ENCODE data around the gene TMEM132D. TPM values are rescaled to one million over a fixed set of nuclear protein-coding genes. Genes with fewer than 3 reads are reported as not detected.

TMEM132D gene
- total RNA-seq, 2 donors from 2014 or later: 0.05 TPM; not detected in 1

GRCh38 chr12:129885287-129885686 lies 18.5 kb downstream of the TMEM132D start:
- intact Hi-C loops (cut with DNase I): no loop called here
- DNase-seq (no peak), ATAC-seq (no peak)

- DNase-seq (no peak), ATAC-seq (no peak)
- intact Hi-C loops (cut with DNase I): no loop called here
Observed at GRCh38 chr12:129877411-129877810, 26.4 kb downstream of the TMEM132D start.

- DNase-seq (no peak), ATAC-seq (no peak)
- intact Hi-C loops (cut with DNase I): no loop called here
Observed at GRCh38 chr12:129873833-129874208, 30.0 kb downstream of the TMEM132D start.

- intact Hi-C loops (cut with DNase I): no loop called here
- DNase-seq: no peak
- ATAC-seq: no peak
Observed at GRCh38 chr12:129873111-129873832, 30.6 kb downstream of the TMEM132D start.

GRCh38 chr12:129871991-129872972 lies 31.5 kb downstream of the TMEM132D start:
- intact Hi-C loops (cut with DNase I): no loop called here

GRCh38 chr12:129870796-129871195 lies 33.0 kb downstream of the TMEM132D start:
- DNase-seq (no peak), ATAC-seq (no peak)
- intact Hi-C loops (cut with DNase I): no loop called here

More at GRCh38 chr12:129871991-129872972, 31.5 kb downstream of the TMEM132D start:
- DNase-seq (no peak), ATAC-seq (no peak)

- intact Hi-C loops (cut with DNase I): no loop called here
- no peak for DNase-seq
- ATAC-seq: no peak
Observed at GRCh38 chr12:129870136-129870535, 33.7 kb downstream of the TMEM132D start.

- ATAC-seq: no peak
- intact Hi-C loops (cut with DNase I): no loop called here
- no peak for DNase-seq
Observed at GRCh38 chr12:129868575-129868974, 35.2 kb downstream of the TMEM132D start.

GRCh38 chr12:129863938-129864337 lies 39.9 kb downstream of the TMEM132D start:
- DNase-seq (no peak), ATAC-seq (no peak)
- intact Hi-C loops (cut with DNase I): no loop called here

GRCh38 chr12:129862561-129863175 lies 41.2 kb downstream of the TMEM132D start:
- ATAC-seq (no peak), DNase-seq (no peak)
- intact Hi-C loops (cut with DNase I): no loop called here

- intact Hi-C loops (cut with DNase I): no loop called here
- ATAC-seq: no peak
- DNase-seq: no peak
Observed at GRCh38 chr12:129861951-129862350, 41.9 kb downstream of the TMEM132D start.

GRCh38 chr12:129854591-129854990 lies 49.2 kb downstream of the TMEM132D start:
- intact Hi-C loops (cut with DNase I): no loop called here
- no peak for ATAC-seq
- no peak for DNase-seq

GRCh38 chr12:129851296-129851695 lies 52.5 kb downstream of the TMEM132D start:
- ATAC-seq: no peak

GRCh38 chr12:129848876-129849275 lies 54.9 kb downstream of the TMEM132D start:
- ATAC-seq (no peak), DNase-seq (no peak)
- intact Hi-C loops (cut with DNase I): no loop called here

More at GRCh38 chr12:129851296-129851695, 52.5 kb downstream of the TMEM132D start:
- DNase-seq: no peak
- intact Hi-C loops (cut with DNase I): no loop called here

GRCh38 chr12:129847063-129847462 lies 56.8 kb downstream of the TMEM132D start:
- intact Hi-C loops (cut with DNase I): no loop called here
- DNase-seq (no peak), ATAC-seq (no peak)

- ATAC-seq (no peak), DNase-seq (no peak)
- intact Hi-C loops (cut with DNase I): no loop called here
Observed at GRCh38 chr12:129844662-129845220, 59.1 kb downstream of the TMEM132D start.

GRCh38 chr12:129841251-129841650 lies 62.6 kb downstream of the TMEM132D start:
- DNase-seq: no peak
- intact Hi-C loops (cut with DNase I): no loop called here
- no peak for ATAC-seq

- intact Hi-C loops (cut with DNase I): no loop called here
- ATAC-seq: no peak
- no peak for DNase-seq
Observed at GRCh38 chr12:129840145-129840884, 63.5 kb downstream of the TMEM132D start.

- intact Hi-C loops (cut with DNase I): no loop called here
- ATAC-seq: no peak
- no peak for DNase-seq
Observed at GRCh38 chr12:129839679-129840078, 64.1 kb downstream of the TMEM132D start.
